Left ventricle myocardium superior (tissue), 1 donor: ENCODE results near the gene TMEFF1. TPM values are rescaled to one million over a fixed set of nuclear protein-coding genes. Genes with fewer than 3 reads are reported as not detected.

Experiments
- ATAC-seq: fragments of 200-7000 bp; cut with Tn5 transposase; one replicate; pipeline ENCODE4 v1.9.1; 2020; ENCODE audit warnings: mild to moderate bottlenecking, moderate library complexity
- DNase-seq: peaks from one replicate; pipeline ENCODE4 v3.0.0-alpha.2; 2020
- intact Hi-C: fragments of 100-400 bp; cut with micrococcal nuclease; formaldehyde crosslinking; loops from one replicate; pipeline ENCODE4 v1.11.0; 2022
- total RNA-seq: library from RNA; stranded (reverse); fragmentation: NEBNext Ultra II Directional; extraction: Animal tissue kit (Norgen Biotek cat#: 25700); gene quantifications from one replicate; pipeline ENCODE4 v1.2.1, GENCODE V29; 2021
- donor health status: DM: no; HTN: yes; CAD: no; lungs with severe emphysema.

Gene TMEFF1
- total RNA-seq, 1 donor from 2014 or later, result not detected

- intact Hi-C loops, result loop anchor here (10.0 kb wide), 1 partner anchor 86 kb away; no protein-coding TSS in a partner anchor
- ATAC-seq (no peak), DNase-seq (no peak)
These were observed 117.5 kb downstream of the TMEFF1 start for GRCh38 chr9:100590481-100590880.

- DNase-seq (no peak), ATAC-seq (no peak)
- intact Hi-C loops, result loop anchor here (10.0 kb wide), 1 partner anchor 86 kb away; no protein-coding TSS in a partner anchor
These were observed 118.2 kb downstream of the TMEFF1 start for GRCh38 chr9:100591139-100591538.

- DNase-seq, result no peak
- ATAC-seq, result no peak
- intact Hi-C loops, result loop anchor here (10.0 kb wide), 1 partner anchor 87 kb away; no protein-coding TSS in a partner anchor
These were observed 118.9 kb downstream of the TMEFF1 start for GRCh38 chr9:100591639-100592412.

- ATAC-seq, result peak; percentile 65
- intact Hi-C loops, result loop anchor here (10.0 kb wide), 1 partner anchor 91 kb away; no protein-coding TSS in a partner anchor
- no peak for DNase-seq
These were observed 122.6 kb downstream of the TMEFF1 start for GRCh38 chr9:100595391-100596199.

- no peak for ATAC-seq
- no peak for DNase-seq
- intact Hi-C loops, result loop anchor here (10.0 kb wide), 1 partner anchor 92 kb away; no protein-coding TSS in a partner anchor
These were observed 124.3 kb downstream of the TMEFF1 start for GRCh38 chr9:100597236-100597635.

- intact Hi-C loops, result loop anchor here (10.0 kb wide), 1 partner anchor 94 kb away; no protein-coding TSS in a partner anchor
- peak; percentile 91 for DNase-seq
- peak; percentile 87 for ATAC-seq
These were observed 125.7 kb downstream of the TMEFF1 start for GRCh38 chr9:100598641-100599145.

GRCh38 chr9:100600521-100601079 lies 127.7 kb downstream of the TMEFF1 start:
- ATAC-seq (no peak), DNase-seq (no peak)
- intact Hi-C loops, result loop anchor here (5.0 kb wide), 1 partner anchor 712 kb away; no protein-coding TSS in a partner anchor

GRCh38 chr9:100601216-100601615 lies 128.3 kb downstream of the TMEFF1 start:
- DNase-seq, result no peak
- peak; percentile 52 for ATAC-seq

GRCh38 chr9:100602342-100602801 lies 129.4 kb downstream of the TMEFF1 start:
- ATAC-seq (peak; percentile 40), DNase-seq (no peak)
- intact Hi-C loops, result loop anchor here (5.0 kb wide), 1 partner anchor 710 kb away; no protein-coding TSS in a partner anchor

More at GRCh38 chr9:100601216-100601615, 128.3 kb downstream of the TMEFF1 start:
- intact Hi-C loops, result loop anchor here (5.0 kb wide), 1 partner anchor 711 kb away; no protein-coding TSS in a partner anchor

- no peak for DNase-seq
- intact Hi-C loops, result no loop called here
- ATAC-seq, result no peak
These were observed 132.5 kb downstream of the TMEFF1 start for GRCh38 chr9:100605405-100605804.

GRCh38 chr9:100619194-100619593 lies 146.2 kb downstream of the TMEFF1 start:
- no peak for ATAC-seq
- intact Hi-C loops, result no loop called here
- DNase-seq, result no peak

GRCh38 chr9:100619665-100620064 lies 146.7 kb downstream of the TMEFF1 start:
- no peak for DNase-seq
- no peak for ATAC-seq
- intact Hi-C loops, result no loop called here

GRCh38 chr9:100623969-100624368 lies 151.0 kb downstream of the TMEFF1 start:
- intact Hi-C loops, result no loop called here
- no peak for DNase-seq
- no peak for ATAC-seq

- ATAC-seq, result no peak
- intact Hi-C loops, result loop anchor here (5.0 kb wide), 1 partner anchor 520 kb away; no protein-coding TSS in a partner anchor
- DNase-seq, result no peak
These were observed 154.0 kb downstream of the TMEFF1 start for GRCh38 chr9:100626949-100627348.

Other genes starting within 250 kb of the TMEFF1 start
- 8.3 TPM for gene TEX10, start 120.2 kb upstream of the TMEFF1 start, total RNA-seq
- gene MSANTD3, start 46.0 kb upstream of the TMEFF1 start, total RNA-seq, result 18.1 TPM
- 71.6 TPM for gene CAVIN4, start 104.9 kb downstream of the TMEFF1 start, total RNA-seq